Lower leg skin (tissue), 4 donors: ENCODE measurements around the gene ACSL3. TPM values are rescaled to one million over a fixed set of nuclear protein-coding genes. Genes with fewer than 3 reads are reported as not detected.

Source experiments
- DNase-seq, 2 donors: peaks; one replicate each; pipeline ENCODE4 v3.0.0-alpha.2; 2019; ENCODE audit warnings: low spot score in 2 of 2
- H3K4me3 ChIP-seq: fragments of 200-600 bp; sonication (generic); 2 replicates; pipeline ENCODE4 v1.5.1; 2017; ENCODE audit warnings: mild to moderate bottlenecking, low read depth; ENCODE audit not compliant: poor library complexity, severe bottlenecking
- CTCF ChIP-seq, 3 donors: fragments of 450-650 bp; IDR thresholded peaks; one replicate each; pipeline ENCODE4 v1.5.1; 2016; ENCODE audit warnings: antibody characterized with exemption in 3 of 3, mild to moderate bottlenecking in 3 of 3, moderate library complexity in 2 of 3
- POLR2A ChIP-seq, 2 donors: fragments of 450-650 bp; IDR thresholded peaks; one replicate each; pipeline ENCODE4 v1.6.1; 2016 to 2017; ENCODE audit warnings: antibody characterized with exemption in 2 of 2, mild to moderate bottlenecking in 1 of 2, moderate library complexity in 1 of 2
- WGBS, 2 donors: methylation state at CpG; one replicate each; pipeline ENCODE4 v1.1.5; 2018; 5-methylcytosine and 5-hydroxymethylcytosine counted together
- intact Hi-C: fragments of 100-400 bp; cut with DNase I; formaldehyde crosslinking; loops from one replicate; pipeline ENCODE4 v1.15.0; 2023; ENCODE audit warnings: low total_unique reads
- total RNA-seq, 4 donors: library from RNA; depleted of rRNA; stranded (reverse); fragments of >200 nt; gene quantifications; one replicate each; pipeline ENCODE4 v1.1.0, GENCODE V29; 2016

The ACSL3 gene
- total RNA-seq, 4 donors from 2014 or later, result 32.6 to 132 (median 69.6) TPM

DNA sequence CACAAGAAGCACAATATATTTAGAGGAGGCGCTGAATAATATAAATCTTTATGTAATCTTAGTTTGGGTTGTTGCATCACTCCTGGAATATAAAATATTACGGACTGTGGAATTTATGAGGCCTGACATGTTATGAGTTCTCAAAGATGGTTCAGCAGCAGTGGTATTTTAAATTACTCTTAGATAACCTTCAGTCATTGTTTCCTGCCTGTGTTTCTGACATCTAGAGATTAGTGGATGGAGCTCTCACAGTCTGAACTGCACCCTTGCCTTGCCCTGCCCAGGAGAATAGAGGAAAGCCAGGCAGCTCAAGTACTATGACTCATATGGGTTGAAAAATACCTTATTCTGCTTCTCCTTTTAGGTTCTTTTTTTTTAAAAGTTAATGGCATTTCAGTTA is 70.0 kb downstream of the ACSL3 start:
- no peak overlapping the region for H3K4me3 ChIP-seq
- TF ChIP-seq CTCF (IDR thresholded peaks at IDR 0.05) (no peak), POLR2A (IDR thresholded peaks at IDR 0.05) (no peak)
- intact Hi-C loops, result no loop called here
- no peak for DNase-seq
- 97% methylated on average over 2 of the region's 2 CpGs for WGBS, 2 donors

DNA sequence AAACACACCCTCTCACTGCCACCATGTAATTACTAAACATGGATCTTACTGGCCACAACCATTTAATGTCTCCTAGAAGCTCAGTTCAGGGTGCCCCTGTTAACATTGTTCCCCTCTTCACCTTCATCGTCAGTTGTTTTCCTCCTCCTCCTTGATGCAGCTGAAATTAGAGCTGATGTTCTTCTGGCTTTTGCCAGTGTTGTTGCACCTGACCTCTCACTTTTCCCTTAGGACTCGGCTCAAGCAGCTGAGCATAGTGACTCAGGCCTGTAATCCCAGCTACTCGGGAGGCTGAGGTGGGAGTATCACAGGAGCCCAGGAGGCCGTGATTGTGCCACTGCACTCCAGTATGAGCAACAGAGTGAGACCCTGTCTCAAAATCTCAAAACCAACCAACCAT is 70.8 kb downstream of the ACSL3 start:
- 93 to 96% methylated on average over 4 of the region's 4 CpGs for WGBS, 2 donors
- intact Hi-C loops, result no loop called here
- DNase-seq, result no peak
- TF ChIP-seq POLR2A (IDR thresholded peaks at IDR 0.05) (no peak), CTCF (IDR thresholded peaks at IDR 0.05) (no peak)
- H3K4me3 ChIP-seq, result no peak overlapping the region

GRCh38 chr2:222933458-222933857 is 72.6 kb downstream of the ACSL3 start:
- 97 to 99% methylated on average over 3 of the region's 3 CpGs for WGBS, 2 donors
- intact Hi-C loops, result no loop called here
- DNase-seq, result no peak
- H3K4me3 ChIP-seq, result no peak overlapping the region
- no peak for TF ChIP-seq POLR2A (IDR thresholded peaks at IDR 0.05)
- TF ChIP-seq CTCF (IDR thresholded peaks at IDR 0.05), result no peak

- intact Hi-C loops, result no loop called here
- 94 to 96% methylated on average over 4 of the region's 4 CpGs for WGBS, 2 donors
- no peak for DNase-seq
- no peak overlapping the region for H3K4me3 ChIP-seq
- no peak for TF ChIP-seq CTCF (IDR thresholded peaks at IDR 0.05)
Measured at GRCh38 chr2:222935688-222936298, 75.0 kb downstream of the ACSL3 start.

DNA sequence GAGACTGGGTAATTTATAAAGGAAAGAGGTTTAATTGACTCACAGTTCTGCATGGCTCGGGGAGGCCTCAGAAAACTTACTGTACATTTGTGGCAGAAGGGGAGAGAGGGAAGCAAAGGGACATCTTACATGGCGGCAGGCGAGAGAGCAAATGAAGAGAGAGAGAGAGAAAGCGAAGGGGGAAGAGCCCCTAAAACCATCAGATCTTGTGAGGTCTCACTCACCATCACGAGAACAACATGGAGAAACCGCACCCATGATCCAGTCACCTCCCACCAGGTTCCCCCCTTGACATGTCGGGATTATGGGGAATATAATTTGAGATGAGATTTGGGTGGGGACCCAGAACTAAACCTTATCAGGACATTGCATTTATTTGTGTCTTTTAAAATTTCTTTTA is 75.9 kb downstream of the ACSL3 start:
- intact Hi-C loops, result no loop called here
- DNase-seq, result no peak
- H3K4me3 ChIP-seq, result no peak overlapping the region
- 95 to 97% methylated on average over 7 of the region's 7 CpGs for WGBS, 2 donors
- no peak for TF ChIP-seq POLR2A (IDR thresholded peaks at IDR 0.05)
- TF ChIP-seq CTCF (IDR thresholded peaks at IDR 0.05), result no peak

DNA sequence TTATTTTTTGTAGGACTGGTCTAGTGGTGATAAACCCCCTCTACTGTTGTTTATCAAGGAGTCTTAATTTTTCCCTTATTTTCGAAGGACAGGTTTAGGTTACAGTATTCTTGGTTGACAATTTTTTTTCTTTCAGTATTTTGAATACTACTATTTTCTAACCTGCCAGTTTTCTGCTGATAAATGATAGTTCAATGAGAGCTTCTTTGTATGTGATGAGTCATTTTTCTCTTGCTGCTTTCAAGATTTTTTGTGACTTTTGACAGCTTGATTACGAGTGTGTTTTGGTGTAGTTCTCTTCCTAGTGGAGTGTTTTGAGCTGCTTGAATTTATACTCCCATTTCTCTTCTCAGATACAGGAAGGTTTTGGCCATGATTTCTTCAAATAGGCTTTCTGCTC is 77.5 kb downstream of the ACSL3 start:
- no peak for TF ChIP-seq CTCF (IDR thresholded peaks at IDR 0.05)
- TF ChIP-seq POLR2A (IDR thresholded peaks at IDR 0.05), result no peak
- no peak overlapping the region for H3K4me3 ChIP-seq
- 94 to 97% methylated on average over 2 of the region's 2 CpGs for WGBS, 2 donors
- no peak for DNase-seq
- intact Hi-C loops, result no loop called here
